Natural killer cell treated with Interleukin-12 subunit alpha and Interleukin-12 subunit beta and Interleukin-15 and Interleukin-18, amount 100 ng/mL, for 72 hours (primary cell): Measurements from ENCODE around the gene MIPOL1. TPM values are rescaled to one million over a fixed set of nuclear protein-coding genes. Genes with fewer than 3 reads are reported as not detected.
"Not testable (repeated sequence)": the region's sequence is repeated elsewhere in the genome, so short reads cannot be mapped to it uniquely, and the experiment has no call there.

ENCODE experiments used
- ATAC-seq, 2 donors: fragments of 150-1000 bp; cut with Tn5 transposase in 1 of 2; sonication (Bioruptor Pico), chemical (Tn5 transposase) in 1 of 2; 2 replicates each; pipeline ENCODE4 v1.10.0; 2021
- DNase-seq: peaks from one replicate; pipeline ENCODE4 v3.0.0; 2022; ENCODE audit warnings: low spot score
- H3K27ac Mint-ChIP-seq, 2 donors: 1 replicate in 1 of 2; 2 replicates in 1 of 2; pipeline ENCODE4 v1.8.0; 2022; ENCODE audit warnings: mixed read lengths in 2 of 2, mild to moderate bottlenecking in 1 of 2, moderate library complexity in 1 of 2
- H3K27me3 Mint-ChIP-seq, 2 donors: 1 replicate in 1 of 2; 2 replicates in 1 of 2; pipeline ENCODE4 v1.8.0; 2022; ENCODE audit warnings: mixed read lengths in 2 of 2
- H3K36me3 Mint-ChIP-seq: one replicate; pipeline ENCODE4 v1.8.0; 2022; ENCODE audit warnings: mixed read lengths
- H3K4me1 Mint-ChIP-seq, 2 donors: 1 replicate in 1 of 2; 2 replicates in 1 of 2; pipeline ENCODE4 v1.8.0; 2022; ENCODE audit warnings: low read depth in 2 of 2, mixed read lengths in 2 of 2, mild to moderate bottlenecking in 1 of 2
- H3K4me3 Mint-ChIP-seq: one replicate; pipeline ENCODE4 v1.8.0; 2022; ENCODE audit warnings: mixed read lengths
- H3K9me3 Mint-ChIP-seq: 2 replicates; pipeline ENCODE4 v1.8.0; 2022; ENCODE audit warnings: mixed read lengths
- total RNA-seq, 2 donors: library from RNA; stranded (reverse); gene quantifications; one replicate each; pipeline ENCODE4 v1.2.3, GENCODE V29; 2022

Gene MIPOL1
- total RNA-seq, 2 donors from 2014 or later: not detected

GRCh38 chr14:37318938-37319337, 121.2 kb downstream of the MIPOL1 start:
- H3K36me3 Mint-ChIP-seq: peaks cover 11% of the 10 kb centered on the region
- no peaks in the 10 kb centered on the region for H3K4me1 Mint-ChIP-seq
- H3K9me3 Mint-ChIP-seq: peaks cover 28% of the 10 kb centered on the region
- no peak overlapping the region for H3K4me3 Mint-ChIP-seq
- ATAC-seq (no peak), DNase-seq (no peak)
- no peaks in the 10 kb centered on the region for H3K27me3 Mint-ChIP-seq
- H3K27ac Mint-ChIP-seq: no peak overlapping the region

GRCh38 chr14:37320106-37320505, 122.4 kb downstream of the MIPOL1 start:
- no peak for ATAC-seq
- Mint-ChIP-seq H3K9me3 (peaks cover 26% of the 10 kb centered on the region), H3K27ac (no peak overlapping the region), H3K4me1 (no peaks in the 10 kb centered on the region), H3K27me3 (no peaks in the 10 kb centered on the region), H3K4me3 (no peak overlapping the region), H3K36me3 (peaks cover 8% of the 10 kb centered on the region)
- no peak for DNase-seq

GRCh38 chr14:37325332-37325731, 127.6 kb downstream of the MIPOL1 start:
- no peaks in the 10 kb centered on the region for H3K27me3 Mint-ChIP-seq
- no peaks in the 10 kb centered on the region for H3K36me3 Mint-ChIP-seq
- H3K27ac Mint-ChIP-seq: no peak overlapping the region
- H3K4me1 Mint-ChIP-seq: no peaks in the 10 kb centered on the region
- H3K9me3 Mint-ChIP-seq: peaks cover 18% of the 10 kb centered on the region
- ATAC-seq (no peak), DNase-seq (no peak)
- H3K4me3 Mint-ChIP-seq: no peak overlapping the region

GRCh38 chr14:37326434-37326833, 128.7 kb downstream of the MIPOL1 start:
- peaks cover 11% of the 10 kb centered on the region for H3K9me3 Mint-ChIP-seq
- no peaks in the 10 kb centered on the region for H3K27me3 Mint-ChIP-seq
- no peaks in the 10 kb centered on the region for H3K36me3 Mint-ChIP-seq
- DNase-seq: no peak
- no peak overlapping the region for H3K4me3 Mint-ChIP-seq
- no peak overlapping the region for H3K27ac Mint-ChIP-seq
- no peak for ATAC-seq
- H3K4me1 Mint-ChIP-seq: no peaks in the 10 kb centered on the region

GRCh38 chr14:37327933-37328332, 130.2 kb downstream of the MIPOL1 start:
- H3K9me3 Mint-ChIP-seq, DNase-seq, H3K4me3 Mint-ChIP-seq, H3K27me3 Mint-ChIP-seq, H3K36me3 Mint-ChIP-seq, H3K27ac Mint-ChIP-seq, ATAC-seq, H3K4me1 Mint-ChIP-seq: not testable (repeated sequence)

GRCh38 chr14:37328673-37329072, 130.9 kb downstream of the MIPOL1 start:
- no peaks in the 10 kb centered on the region for H3K36me3 Mint-ChIP-seq
- no peak overlapping the region for H3K4me3 Mint-ChIP-seq
- DNase-seq (no peak), ATAC-seq (no peak)
- H3K4me1 Mint-ChIP-seq: no peaks in the 10 kb centered on the region
- no peaks in the 10 kb centered on the region for H3K27me3 Mint-ChIP-seq
- no peak overlapping the region for H3K27ac Mint-ChIP-seq
- H3K9me3 Mint-ChIP-seq: peaks cover 9% of the 10 kb centered on the region

- DNase-seq: no peak
- no peak for ATAC-seq
- peaks cover 9% of the 10 kb centered on the region for H3K9me3 Mint-ChIP-seq
- no peak overlapping the region for H3K4me3 Mint-ChIP-seq
- H3K27me3 Mint-ChIP-seq: no peaks in the 10 kb centered on the region
- H3K27ac Mint-ChIP-seq: no peak overlapping the region
- H3K36me3 Mint-ChIP-seq: no peaks in the 10 kb centered on the region
- H3K4me1 Mint-ChIP-seq: no peaks in the 10 kb centered on the region
Observed at GRCh38 chr14:37329189-37330001, 131.7 kb downstream of the MIPOL1 start.

GRCh38 chr14:37330910-37331309, 133.2 kb downstream of the MIPOL1 start:
- Mint-ChIP-seq H3K4me3 (no peak overlapping the region), H3K27me3 (no peaks in the 10 kb centered on the region), H3K36me3 (no peaks in the 10 kb centered on the region), H3K27ac (no peak overlapping the region), H3K9me3 (peaks cover 4% of the 10 kb centered on the region), H3K4me1 (no peaks in the 10 kb centered on the region)
- ATAC-seq (no peak), DNase-seq (no peak)

GRCh38 chr14:37340353-37340752, 142.6 kb downstream of the MIPOL1 start:
- Mint-ChIP-seq H3K27ac (no peak overlapping the region), H3K4me3 (no peak overlapping the region), H3K27me3 (no peaks in the 10 kb centered on the region), H3K4me1 (no peaks in the 10 kb centered on the region), H3K9me3 (peaks cover 7% of the 10 kb centered on the region), H3K36me3 (no peaks in the 10 kb centered on the region)
- DNase-seq (no peak), ATAC-seq (no peak)

- Mint-ChIP-seq H3K4me1 (no peaks in the 10 kb centered on the region), H3K27ac (no peak overlapping the region), H3K9me3 (peaks cover 15% of the 10 kb centered on the region), H3K36me3 (no peaks in the 10 kb centered on the region), H3K27me3 (no peaks in the 10 kb centered on the region), H3K4me3 (no peak overlapping the region)
- ATAC-seq (no peak), DNase-seq (no peak)
Observed at GRCh38 chr14:37343307-37344094, 145.8 kb downstream of the MIPOL1 start.

GRCh38 chr14:37363661-37364060, 165.9 kb downstream of the MIPOL1 start:
- Mint-ChIP-seq H3K36me3 (peaks cover 40% of the 10 kb centered on the region), H3K9me3 (peaks cover 24% of the 10 kb centered on the region), H3K4me1 (no peaks in the 10 kb centered on the region), H3K4me3 (no peak overlapping the region), H3K27ac (no peak overlapping the region), H3K27me3 (no peaks in the 10 kb centered on the region)
- ATAC-seq (no peak), DNase-seq (no peak)

- Mint-ChIP-seq H3K4me1 (no peaks in the 10 kb centered on the region), H3K4me3 (no peak overlapping the region), H3K27me3 (no peaks in the 10 kb centered on the region), H3K36me3 (peaks cover 15% of the 10 kb centered on the region), H3K27ac (no peak overlapping the region), H3K9me3 (peaks cover 19% of the 10 kb centered on the region)
- DNase-seq: no peak
- ATAC-seq: no peak
Observed at GRCh38 chr14:37369425-37369824, 171.7 kb downstream of the MIPOL1 start.

GRCh38 chr14:37375566-37375965, 177.8 kb downstream of the MIPOL1 start:
- no peaks in the 10 kb centered on the region for H3K27me3 Mint-ChIP-seq
- peaks cover 23% of the 10 kb centered on the region for H3K9me3 Mint-ChIP-seq
- H3K27ac Mint-ChIP-seq: no peak overlapping the region
- H3K36me3 Mint-ChIP-seq: no peaks in the 10 kb centered on the region
- H3K4me3 Mint-ChIP-seq: no peak overlapping the region
- DNase-seq: no peak
- H3K4me1 Mint-ChIP-seq: no peaks in the 10 kb centered on the region
- ATAC-seq: no peak

GRCh38 chr14:37376944-37377609, 179.3 kb downstream of the MIPOL1 start:
- ATAC-seq: no peak
- H3K27ac Mint-ChIP-seq: no peak overlapping the region
- H3K4me1 Mint-ChIP-seq: no peaks in the 10 kb centered on the region
- no peaks in the 10 kb centered on the region for H3K27me3 Mint-ChIP-seq
- no peaks in the 10 kb centered on the region for H3K36me3 Mint-ChIP-seq
- H3K4me3 Mint-ChIP-seq: no peak overlapping the region
- DNase-seq: no peak
- H3K9me3 Mint-ChIP-seq: peaks cover 23% of the 10 kb centered on the region
